Smooth muscle cell (in vitro differentiated cells): ENCODE data around the gene ZMYND19. TPM values are rescaled to one million over a fixed set of nuclear protein-coding genes. Genes with fewer than 3 reads are reported as not detected.

ENCODE experiments used
- DNase-seq: peaks from one replicate; lab custom pipeline; 2025; ENCODE audit not compliant: unreplicated experiment; lab: John Stamatoyannopoulos, UW
- H2AFZ ChIP-seq: fragments of 200-600 bp; sonication (generic); 2 replicates; pipeline ENCODE4 v1.6.0; 2016; ENCODE audit warnings: antibody characterized with exemption, low read depth, mild to moderate bottlenecking
- H3F3A ChIP-seq: fragments of 200-600 bp; sonication (generic); 2 replicates; pipeline ENCODE4 v1.6.0; 2017; ENCODE audit warnings: antibody characterized with exemption, low read depth
- H3K27ac ChIP-seq: fragments of 200-600 bp; sonication (generic); 2 replicates; pipeline ENCODE4 v1.5.1; 2016; ENCODE audit warnings: low read depth, mild to moderate bottlenecking
- H3K27me3 ChIP-seq: fragments of 200-600 bp; sonication (generic); 2 replicates; pipeline ENCODE4 v1.6.1; 2016; ENCODE audit warnings: low read depth, mild to moderate bottlenecking
- H3K36me3 ChIP-seq: fragments of 200-600 bp; sonication (generic); 2 replicates; pipeline ENCODE4 v1.5.1; 2016; ENCODE audit warnings: low read depth
- H3K4me1 ChIP-seq: fragments of 200-600 bp; sonication (generic); 2 replicates; pipeline ENCODE4 v1.5.1; 2016; ENCODE audit warnings: low read depth
- H3K4me2 ChIP-seq: fragments of 200-600 bp; sonication (generic); 2 replicates; pipeline ENCODE4 v1.6.0; 2016; ENCODE audit warnings: mild to moderate bottlenecking
- H3K4me3 ChIP-seq: fragments of 200-600 bp; sonication (generic); 2 replicates; pipeline ENCODE4 v1.5.1; 2016; ENCODE audit warnings: mild to moderate bottlenecking
- H3K79me2 ChIP-seq: fragments of 200-600 bp; sonication (generic); 2 replicates; pipeline ENCODE4 v1.6.0; 2016; ENCODE audit warnings: low read depth, mild to moderate bottlenecking
- H3K9ac ChIP-seq: fragments of 200-600 bp; sonication (generic); 2 replicates; pipeline ENCODE4 v1.6.0; 2016; ENCODE audit warnings: low read depth
- H3K9me3 ChIP-seq: fragments of 200-600 bp; sonication (generic); replicated peaks from 2 replicates; pipeline ENCODE4 v1.5.1; 2016; ENCODE audit warnings: low read depth
- H4K20me1 ChIP-seq: fragments of 200-600 bp; sonication (generic); 2 replicates; pipeline ENCODE4 v1.6.0; 2016; ENCODE audit warnings: low read depth
- CTCF ChIP-seq: fragments of 200-600 bp; sonication (generic); IDR thresholded peaks from 2 replicates; pipeline ENCODE4 v1.5.1; 2017; ENCODE audit warnings: borderline replicate concordance, mild to moderate bottlenecking, antibody characterized with exemption; ENCODE audit not compliant: insufficient read depth, poor library complexity, severe bottlenecking
- WGBS: methylation state at CpG from one replicate; pipeline ENCODE4 v1.1.7; 2016; ENCODE audit warnings: low lambda C conversion rate; 5-methylcytosine and 5-hydroxymethylcytosine counted together
- polyA plus RNA-seq: library from polyadenylated mRNA; unstranded; fragments of >200 nt; fragmentation: Nextera tagmentation; extraction: Ambion mirVana; gene quantifications from 2 replicates; pipeline ENCODE4 v1.2.1, GENCODE V29; 2016
- total RNA-seq: library from RNA; depleted of rRNA; stranded (reverse); fragments of >200 nt; gene quantifications from 2 replicates; pipeline ENCODE4 v1.2.3, GENCODE V29; 2014

The ZMYND19 gene
- total and polyA plus RNA-seq, 2 experiments from 2014 or later = 16.6 to 37.8 TPM

- Histone ChIP-seq H3F3A (no peaks in the 10 kb centered on the region), H3K79me2 (peaks cover 14% of the 10 kb centered on the region), H3K27ac (no peak overlapping the region), H3K4me2 (peak overlapping the region; percentile 99), H3K4me1 (peaks cover 10% of the 10 kb centered on the region), H3K36me3 (no peaks in the 10 kb centered on the region), H3K27me3 (no peaks in the 10 kb centered on the region), H3K9me3 (no peaks in the 10 kb centered on the region), H4K20me1 (peaks cover 14% of the 10 kb centered on the region), H3K4me3 (peak overlapping the region; percentile 70), H3K9ac (no peak overlapping the region), H2AFZ (no peak overlapping the region)
- TF ChIP-seq CTCF = no peak
- 74% methylated on average over 17 of the region's 17 CpGs for WGBS
- DNase-seq = peak; percentile 27
Measured at GRCh38 chr9:137607141-137607857, 17.0 kb upstream of the ZMYND19 start.

GRCh38 chr9:137606734-137607138 is 16.4 kb upstream of the ZMYND19 start:
- no peak for TF ChIP-seq CTCF
- H3K4me2 ChIP-seq = peak overlapping the region; percentile 99
- no peak for DNase-seq
- peaks cover 10% of the 10 kb centered on the region for H3K4me1 ChIP-seq
- H3F3A ChIP-seq = no peaks in the 10 kb centered on the region
- no peak overlapping the region for H3K27ac ChIP-seq
- no peak overlapping the region for H2AFZ ChIP-seq
- WGBS = 76% methylated on average over 13 of the region's 13 CpGs
- no peaks in the 10 kb centered on the region for H3K36me3 ChIP-seq
- no peaks in the 10 kb centered on the region for H3K9me3 ChIP-seq
- no peaks in the 10 kb centered on the region for H3K27me3 ChIP-seq
- peaks cover 14% of the 10 kb centered on the region for H4K20me1 ChIP-seq
- H3K79me2 ChIP-seq = peaks cover 14% of the 10 kb centered on the region
- H3K9ac ChIP-seq = no peak overlapping the region
- peak overlapping the region; percentile 70 for H3K4me3 ChIP-seq

- no peaks in the 10 kb centered on the region for H3K27me3 ChIP-seq
- no peak for TF ChIP-seq CTCF
- no peak for DNase-seq
- peak overlapping the region; percentile 90 for H2AFZ ChIP-seq
- H3K9me3 ChIP-seq = no peaks in the 10 kb centered on the region
- peak overlapping the region; percentile 70 for H3K4me3 ChIP-seq
- H3K36me3 ChIP-seq = no peaks in the 10 kb centered on the region
- no peaks in the 10 kb centered on the region for H3F3A ChIP-seq
- H3K79me2 ChIP-seq = peaks cover 14% of the 10 kb centered on the region
- H3K27ac ChIP-seq = no peak overlapping the region
- peak overlapping the region; percentile 99 for H3K4me2 ChIP-seq
- H4K20me1 ChIP-seq = peaks cover 14% of the 10 kb centered on the region
- WGBS = 8% methylated on average over 42 of the region's 57 CpGs
- H3K4me1 ChIP-seq = peaks cover 10% of the 10 kb centered on the region
- H3K9ac ChIP-seq = no peak overlapping the region
Measured at GRCh38 chr9:137606005-137606621, 15.8 kb upstream of the ZMYND19 start.
